ENCODE measurements around the gene ULK3. TPM values are rescaled to one million over a fixed set of nuclear protein-coding genes. Genes with fewer than 3 reads are reported as not detected.

The ULK3 gene
- polyA plus RNA-seq, 3 donors = 33.2 to 34.3 (median 33.6) TPM

- no peak for DNase-seq
These were observed 481 bp upstream of the ULK3 start for GRCh38 chr15:74843445-74843828.

GRCh38 chr15:74841891-74842373, 1.0 kb downstream of the ULK3 start:
- DNase-seq = no peak

- no peak for DNase-seq
These were observed 1.8 kb downstream of the ULK3 start for GRCh38 chr15:74840851-74841775.

- no peak for DNase-seq
These were observed 3.2 kb downstream of the ULK3 start for GRCh38 chr15:74839526-74840395.

GRCh38 chr15:74838746-74839525, 4.0 kb downstream of the ULK3 start:
- no peak for DNase-seq

GRCh38 chr15:74838137-74838516, 4.8 kb downstream of the ULK3 start:
- no peak for DNase-seq

GRCh38 chr15:74837482-74838136, 5.3 kb downstream of the ULK3 start:
- no peak for DNase-seq

- no peak for DNase-seq
These were observed 6.1 kb downstream of the ULK3 start for GRCh38 chr15:74836846-74837245.

- DNase-seq = peak; percentile 34
These were observed 7.6 kb downstream of the ULK3 start for GRCh38 chr15:74835312-74835823.

GRCh38 chr15:74833376-74834107, 9.4 kb downstream of the ULK3 start:
- DNase-seq = no peak

GRCh38 chr15:74832826-74833225, 10.1 kb downstream of the ULK3 start:
- no peak for DNase-seq

GRCh38 chr15:74831813-74832495, 11.0 kb downstream of the ULK3 start:
- no peak for DNase-seq

- DNase-seq = no peak
These were observed 12.1 kb downstream of the ULK3 start for GRCh38 chr15:74830868-74831267.

- DNase-seq = no peak
These were observed 13.0 kb downstream of the ULK3 start for GRCh38 chr15:74829991-74830390.

- no peak for DNase-seq
These were observed 13.5 kb downstream of the ULK3 start for GRCh38 chr15:74829486-74829885.

GRCh38 chr15:74828835-74829234, 14.1 kb downstream of the ULK3 start:
- no peak for DNase-seq

- DNase-seq = no peak
These were observed 15.3 kb downstream of the ULK3 start for GRCh38 chr15:74827614-74828013.

- DNase-seq = no peak
These were observed 16.0 kb downstream of the ULK3 start for GRCh38 chr15:74826921-74827320.

GRCh38 chr15:74826364-74826819, 16.6 kb downstream of the ULK3 start, which contains the start of gene CPLX3:
CPLX3 (plus strand) TSS chr15:74826627; CDS start chr15:74826704, 77 bp downstream.
- DNase-seq = peak; percentile 53
